HTERT RPE-1 (cell line): ENCODE results near the gene PRAME.
"Not testable (repeated sequence)": the region's sequence is repeated elsewhere in the genome, so short reads cannot be mapped to it uniquely, and the experiment has no call there.

Experiments used
- in situ Hi-C: fragments of 300-500 bp; cut with MboI; formaldehyde crosslinking; loops from 4 replicates; pipeline ENCODE4 v1.14.3; 2020; ENCODE audit warnings: low sequenced_read_pairs

Gene PRAME

GRCh38 chr22:22526125-22526912 is 32.7 kb downstream of the PRAME start:
- in situ Hi-C loops, result no loop called here

DNA sequence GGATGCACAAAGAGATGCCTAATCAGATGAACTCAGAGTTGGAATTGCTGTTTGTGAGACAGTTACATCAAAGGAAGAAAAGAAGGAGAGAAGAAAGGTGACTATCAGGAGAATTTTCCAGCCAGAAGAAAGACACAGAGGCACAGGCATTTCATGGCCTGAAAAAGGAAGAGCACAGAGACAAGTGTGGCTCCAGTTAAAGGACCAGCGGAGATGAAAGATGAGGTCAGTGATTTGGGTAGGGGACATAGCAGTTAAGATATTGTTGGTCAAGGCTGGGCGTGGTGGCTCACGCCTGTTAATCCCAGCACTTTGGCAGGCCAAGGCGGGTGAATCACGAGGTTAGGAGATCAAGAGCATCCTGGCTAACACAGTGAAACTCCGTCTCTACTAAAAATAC is 35.6 kb downstream of the PRAME start:
- in situ Hi-C loops, result no loop called here

GRCh38 chr22:22521631-22522030 is 37.4 kb downstream of the PRAME start:
- in situ Hi-C loops, result no loop called here

DNA sequence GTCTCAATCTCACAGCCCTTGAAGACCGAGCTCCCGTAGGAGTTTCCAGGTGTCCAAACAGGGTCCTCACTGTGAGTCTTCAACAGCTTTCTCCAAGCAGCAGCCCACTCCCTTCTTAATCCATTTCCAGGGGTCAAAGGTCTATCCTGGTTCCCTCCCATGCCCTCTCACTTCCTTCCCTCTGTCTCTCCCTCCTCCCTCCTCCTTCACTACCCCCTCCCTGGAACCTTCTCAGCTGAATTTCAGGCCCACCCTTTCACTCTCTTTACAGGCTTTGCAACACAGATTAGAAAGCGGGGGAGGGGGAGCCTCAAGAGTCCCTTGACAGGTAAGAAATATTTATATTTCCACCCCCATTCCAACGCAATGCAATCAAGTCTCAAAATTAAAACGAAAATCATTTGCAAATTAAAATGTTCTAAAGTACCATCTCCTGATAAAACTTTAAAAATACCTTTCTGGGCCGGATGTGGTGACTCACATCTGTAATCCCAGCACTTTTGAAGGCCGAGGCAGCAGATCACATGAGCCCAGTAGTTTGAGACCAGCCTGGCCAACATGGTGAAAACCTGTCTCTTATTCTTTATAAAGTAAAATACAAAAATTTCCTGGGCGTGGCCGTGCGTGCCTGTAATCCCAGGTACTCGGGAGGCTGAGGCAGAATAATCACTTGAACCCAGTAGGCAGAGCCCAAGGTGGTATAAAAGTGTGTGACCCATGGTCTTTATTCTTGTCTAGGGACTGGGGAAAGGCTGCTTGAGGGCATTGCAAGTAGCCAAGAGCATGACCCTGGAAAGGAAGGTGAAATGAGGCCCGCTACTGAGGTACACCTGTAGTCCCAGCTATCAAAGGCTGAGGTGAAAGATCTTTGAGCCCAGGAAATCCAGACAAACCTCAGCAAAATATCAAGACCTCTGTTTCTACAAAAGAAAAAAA is 38.1 kb downstream of the PRAME start:
- in situ Hi-C loops, result no loop called here

- in situ Hi-C loops, result no loop called here
These were observed 38.9 kb downstream of the PRAME start, which contains the start of gene ZNF280A for GRCh38 chr22:22520020-22520656. TSS of gene ZNF280A (minus strand) at chr22:22520270. CDS start at chr22:22515630, 4,640 bp downstream.

GRCh38 chr22:22519591-22519990 is 39.5 kb downstream of the PRAME start:
- in situ Hi-C loops, result no loop called here

DNA sequence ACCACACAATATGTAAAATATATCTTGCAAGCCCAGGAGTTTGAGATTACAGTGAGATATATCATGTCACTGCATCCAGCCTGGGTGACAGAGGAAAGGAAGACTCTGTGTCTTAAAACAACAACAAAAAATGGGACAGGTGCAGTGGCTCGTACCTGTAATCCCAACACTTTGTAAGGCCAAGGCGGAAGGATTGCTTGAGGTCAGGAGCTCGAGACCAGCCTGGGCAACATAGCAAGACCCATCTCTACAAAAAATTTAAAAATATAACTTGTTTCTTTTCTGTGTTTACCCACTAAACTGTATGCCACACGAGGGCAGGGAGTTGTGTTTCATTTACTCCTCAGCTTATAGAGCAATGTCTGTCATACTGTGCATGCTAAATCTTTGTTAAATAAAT is 42.1 kb downstream of the PRAME start:
- in situ Hi-C loops, result no loop called here

- in situ Hi-C loops, result no loop called here
These were observed 43.2 kb downstream of the PRAME start for GRCh38 chr22:22515890-22516289.

DNA sequence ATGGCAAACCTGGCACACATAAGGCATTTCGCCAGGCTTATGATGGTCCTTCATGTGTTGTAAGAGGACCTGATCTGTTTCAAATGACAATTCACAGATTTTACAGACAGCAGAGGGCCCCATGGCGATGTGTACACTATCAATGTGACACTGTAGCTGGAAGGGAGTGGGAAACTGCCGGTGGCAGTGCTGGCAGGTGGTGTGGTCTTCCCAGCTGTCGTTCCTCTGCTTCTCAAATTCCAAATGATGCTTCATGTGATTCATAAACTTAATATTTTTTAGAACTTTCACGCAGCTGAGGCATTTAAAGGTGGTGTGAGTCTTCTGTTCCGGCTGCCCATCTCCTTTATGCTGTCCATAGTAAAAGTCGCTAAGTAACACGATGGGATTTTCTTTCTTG is 44.6 kb downstream of the PRAME start:
- in situ Hi-C loops, result not testable (repeated sequence)

GRCh38 chr22:22513619-22514018 is 45.4 kb downstream of the PRAME start:
- in situ Hi-C loops, result no loop called here

DNA sequence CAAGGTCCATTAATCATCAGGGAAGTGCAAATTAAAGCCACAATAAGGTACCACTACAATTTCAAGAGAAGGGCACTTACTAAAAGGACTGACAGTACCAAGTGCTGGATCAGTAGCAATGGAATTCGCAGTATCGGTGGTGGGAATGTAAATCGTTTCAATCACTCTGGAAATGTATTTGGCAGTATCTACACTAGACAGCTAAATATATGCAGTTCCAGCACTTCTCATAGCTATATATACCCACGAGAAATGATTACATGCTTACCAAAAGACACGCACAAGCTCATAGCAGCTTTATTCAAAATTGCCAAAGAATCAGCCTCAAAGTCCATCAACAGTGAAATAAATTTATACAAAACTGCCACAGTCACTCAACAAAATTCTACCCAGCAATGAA is 46.1 kb downstream of the PRAME start:
- in situ Hi-C loops, result no loop called here

DNA sequence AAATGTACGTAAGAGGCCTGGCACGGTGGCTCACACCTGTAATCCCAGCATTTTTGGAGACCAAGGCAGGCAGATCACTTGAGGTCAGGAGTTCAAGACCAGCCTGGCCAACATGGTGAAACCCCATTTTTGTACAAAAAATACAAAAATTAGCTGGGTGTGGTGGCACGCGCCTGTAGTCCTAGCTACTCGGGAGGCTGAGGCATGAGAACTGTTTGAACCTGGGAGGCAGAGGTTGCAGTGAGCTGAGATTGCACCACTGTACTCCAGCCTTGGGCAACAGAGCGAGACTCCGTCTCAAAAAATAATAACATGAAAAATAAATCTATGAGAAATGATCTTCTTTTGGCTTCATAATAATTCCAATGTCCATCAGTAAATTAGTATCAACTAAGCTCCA is 48.2 kb downstream of the PRAME start:
- in situ Hi-C loops, result not testable (repeated sequence)

GRCh38 chr22:22509912-22510311 is 49.2 kb downstream of the PRAME start:
- in situ Hi-C loops, result not testable (repeated sequence)

GRCh38 chr22:22508274-22509176 is 50.5 kb downstream of the PRAME start, which contains the start of gene ZNF280B:
TSS of gene ZNF280B (minus strand) at chr22:22508742. CDS start at chr22:22489398, 19,344 bp downstream.
- in situ Hi-C loops, result no loop called here

- in situ Hi-C loops, result no loop called here
These were observed 51.3 kb downstream of the PRAME start for GRCh38 chr22:22507743-22508273.

- in situ Hi-C loops, result no loop called here
These were observed 52.3 kb downstream of the PRAME start for GRCh38 chr22:22506736-22507135.

GRCh38 chr22:22498267-22498666 is 60.8 kb downstream of the PRAME start:
- in situ Hi-C loops, result no loop called here
